ENCODE measurements around the gene PIGZ. TPM values are rescaled to one million over a fixed set of nuclear protein-coding genes. Genes with fewer than 3 reads are reported as not detected.

Gene PIGZ
- 0.15 and 0.16 TPM in 2 replicates for polyA plus RNA-seq (2013)

- no CpG with 5 or more reads among the region's 98 CpGs for WGBS (ENCODE audit: extremely low coverage, insufficient coverage, insufficient read length)
These were observed at the start of gene PIGZ for GRCh38 chr3:196968233-196969133. Gene PIGZ, minus strand, starts transcription at chr3:196968833. Its CDS starts 16,802 bp downstream, at chr3:196952031.

GRCh38 chr3:197017003-197017402 is 48.4 kb upstream of the PIGZ start:
- Histone ChIP-seq H2BK12ac (ENCODE audit: low read length) (no peak overlapping the region), H3K4ac (ENCODE audit: low read depth, low read length) (no peak overlapping the region), H3K27ac (ENCODE audit: low read depth, low read length) (no peak overlapping the region), H3K4me1 (ENCODE audit: control insufficient read depth in 1 of 2, insufficient read depth in 2 of 2, low read length in 2 of 2) (no peaks in the 10 kb centered on the region), H3K36me3 (ENCODE audit: control insufficient read depth in 1 of 2, insufficient read depth in 2 of 2, low read length in 2 of 2) (no peaks in the 10 kb centered on the region), H3K4me3 (ENCODE audit: low read depth, low read length) (no peak overlapping the region), H3K79me2 (ENCODE audit: control insufficient read depth, insufficient read depth, low read length, poor library complexity) (no peaks in the 10 kb centered on the region), H3K79me1 (ENCODE audit: low read length) (no peaks in the 10 kb centered on the region), H3K9ac (ENCODE audit: low read length) (no peak overlapping the region), H4K12ac (ENCODE audit: low read depth, low read length) (no peak overlapping the region), H4K91ac (ENCODE audit: low read depth, low read length) (no peak overlapping the region), H3K18ac (ENCODE audit: low read length) (no peak overlapping the region), H2AK5ac (ENCODE audit: low read length) (no peak overlapping the region), H2BK120ac (ENCODE audit: insufficient read depth, low read length, poor library complexity) (no peak overlapping the region), H2BK5ac (ENCODE audit: low read depth, low read length, poor library complexity) (no peak overlapping the region), H3K23ac (ENCODE audit: low read length) (no peak overlapping the region), H3K27me3 (ENCODE audit: insufficient read depth, low read length) (no peaks in the 10 kb centered on the region), H2AFZ (ENCODE audit: insufficient read depth, low read length, poor library complexity) (no peak overlapping the region), H3K4me2 (ENCODE audit: low read length) (no peak overlapping the region), H3K9me3 (ENCODE audit: insufficient read depth, low read depth, low read length) (no peaks in the 10 kb centered on the region), H4K8ac (ENCODE audit: low read depth, low read length) (no peak overlapping the region), H3K14ac (ENCODE audit: low read length) (no peak overlapping the region)
- WGBS (ENCODE audit: extremely low coverage, insufficient coverage, insufficient read length): no CpG with 5 or more reads among the region's 18 CpGs
- DNase-seq: no peak

More at GRCh38 chr3:196968233-196969133, at the start of gene PIGZ:
- H4K12ac ChIP-seq (ENCODE audit: low read depth, low read length): peak within 1 kb of the TSS; percentile 65
- no peak within 1 kb of the TSS for H3K27ac ChIP-seq (ENCODE audit: low read depth, low read length)
- no peak within 1 kb of the TSS for H2BK5ac ChIP-seq (ENCODE audit: low read depth, low read length, poor library complexity)
- no peak within 1 kb of the TSS for H3K9ac ChIP-seq (ENCODE audit: low read length)
- peak within 1 kb of the TSS; percentile 66 for H2AFZ ChIP-seq (ENCODE audit: insufficient read depth, low read length, poor library complexity)
- H3K27me3 ChIP-seq (ENCODE audit: insufficient read depth, low read length): peaks cover 55% of the 10 kb centered on the region
- H3K4me3 ChIP-seq (ENCODE audit: low read depth, low read length): peak within 1 kb of the TSS; percentile 79
- H3K4ac ChIP-seq (ENCODE audit: low read depth, low read length): no peak within 1 kb of the TSS
- no peaks in the 10 kb centered on the region for H3K36me3 ChIP-seq (ENCODE audit: control insufficient read depth in 1 of 2, insufficient read depth in 2 of 2, low read length in 2 of 2)
- peak within 1 kb of the TSS; percentile 59 for H4K8ac ChIP-seq (ENCODE audit: low read depth, low read length)
- H4K91ac ChIP-seq (ENCODE audit: low read depth, low read length): no peak within 1 kb of the TSS
- H3K79me2 ChIP-seq (ENCODE audit: control insufficient read depth, insufficient read depth, low read length, poor library complexity): no peaks in the 10 kb centered on the region
- H3K4me2 ChIP-seq (ENCODE audit: low read length): peak within 1 kb of the TSS; percentile 99
- no peak within 1 kb of the TSS for H2AK5ac ChIP-seq (ENCODE audit: low read length)
- DNase-seq: peak in 1 of 2 donors; percentile 48
- H3K4me1 ChIP-seq (ENCODE audit: control insufficient read depth in 1 of 2, insufficient read depth in 2 of 2, low read length in 2 of 2): peaks cover 3 to 8% of the 10 kb centered on the region in 2 experiments
- H3K79me1 ChIP-seq (ENCODE audit: low read length): no peaks in the 10 kb centered on the region
- peaks cover 13% of the 10 kb centered on the region for H3K9me3 ChIP-seq (ENCODE audit: insufficient read depth, low read depth, low read length)
- no peak within 1 kb of the TSS for H2BK12ac ChIP-seq (ENCODE audit: low read length)
- no peak within 1 kb of the TSS for H2BK120ac ChIP-seq (ENCODE audit: insufficient read depth, low read length, poor library complexity)
- no peak within 1 kb of the TSS for H3K23ac ChIP-seq (ENCODE audit: low read length)
- no peak within 1 kb of the TSS for H3K18ac ChIP-seq (ENCODE audit: low read length)
- peak within 1 kb of the TSS; percentile 35 for H3K14ac ChIP-seq (ENCODE audit: low read length)

- WGBS (ENCODE audit: extremely low coverage, insufficient coverage, insufficient read length): no CpG with 5 or more reads among the region's 28 CpGs
- no peaks in the 10 kb centered on the region for H3K27me3 ChIP-seq (ENCODE audit: insufficient read depth, low read length)
These were observed 47.4 kb upstream of the PIGZ start for GRCh38 chr3:197015790-197016736.

DNA sequence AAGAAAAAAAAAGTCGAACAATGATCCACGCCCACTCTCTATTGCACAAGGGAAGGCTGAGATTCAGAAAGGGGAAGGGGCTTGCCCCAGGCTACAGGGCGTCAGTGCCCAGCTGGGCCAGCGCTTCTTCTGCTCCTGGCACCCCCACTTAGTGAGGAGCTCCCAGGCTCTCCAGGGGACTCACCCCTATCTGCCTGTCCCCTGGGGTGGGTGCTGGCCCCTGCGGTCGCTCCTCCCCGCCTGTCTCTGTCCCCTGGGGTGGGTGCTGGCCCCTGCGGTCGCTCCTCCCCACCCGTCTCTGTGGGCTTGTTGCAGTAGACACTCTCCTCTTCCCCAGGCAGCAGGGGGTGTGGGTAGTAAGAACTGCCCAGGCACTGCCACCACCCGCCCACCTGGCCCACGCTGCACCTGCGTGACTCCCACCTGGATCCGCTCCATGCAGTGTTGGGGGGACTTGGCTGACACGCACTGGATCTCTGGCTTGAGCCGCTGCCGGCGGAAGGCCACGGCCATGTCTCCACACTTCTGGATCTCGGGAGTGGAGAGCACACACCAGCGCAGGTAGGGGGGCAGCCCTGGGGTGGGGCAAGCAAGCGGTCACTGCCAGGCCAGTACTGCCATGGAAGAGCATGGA is 46.4 kb upstream of the PIGZ start:
- no peaks in the 10 kb centered on the region for H3K27me3 ChIP-seq (ENCODE audit: insufficient read depth, low read length)
- H3K4me1 ChIP-seq (ENCODE audit: control insufficient read depth in 1 of 2, insufficient read depth in 2 of 2, low read length in 2 of 2): no peaks in the 10 kb centered on the region
- H3K79me2 ChIP-seq (ENCODE audit: control insufficient read depth, insufficient read depth, low read length, poor library complexity): no peaks in the 10 kb centered on the region
- no peak overlapping the region for H4K12ac ChIP-seq (ENCODE audit: low read depth, low read length)
- no peak overlapping the region for H3K4me2 ChIP-seq (ENCODE audit: low read length)
- no peak overlapping the region for H2BK12ac ChIP-seq (ENCODE audit: low read length)
- H3K14ac ChIP-seq (ENCODE audit: low read length): no peak overlapping the region
- H2AFZ ChIP-seq (ENCODE audit: insufficient read depth, low read length, poor library complexity): no peak overlapping the region
- no peak overlapping the region for H4K8ac ChIP-seq (ENCODE audit: low read depth, low read length)
- no peak overlapping the region for H3K4me3 ChIP-seq (ENCODE audit: low read depth, low read length)
- no CpG with 5 or more reads among the region's 22 CpGs for WGBS (ENCODE audit: extremely low coverage, insufficient coverage, insufficient read length)
- H2BK120ac ChIP-seq (ENCODE audit: insufficient read depth, low read length, poor library complexity): no peak overlapping the region
- no peak for DNase-seq
- H2AK5ac ChIP-seq (ENCODE audit: low read length): no peak overlapping the region
- H3K23ac ChIP-seq (ENCODE audit: low read length): no peak overlapping the region
- no peak overlapping the region for H4K91ac ChIP-seq (ENCODE audit: low read depth, low read length)
- no peak overlapping the region for H3K9ac ChIP-seq (ENCODE audit: low read length)
- no peaks in the 10 kb centered on the region for H3K9me3 ChIP-seq (ENCODE audit: insufficient read depth, low read depth, low read length)
- H3K27ac ChIP-seq (ENCODE audit: low read depth, low read length): no peak overlapping the region
- H3K79me1 ChIP-seq (ENCODE audit: low read length): no peaks in the 10 kb centered on the region
- H3K36me3 ChIP-seq (ENCODE audit: control insufficient read depth in 1 of 2, insufficient read depth in 2 of 2, low read length in 2 of 2): no peaks in the 10 kb centered on the region
- H3K4ac ChIP-seq (ENCODE audit: low read depth, low read length): no peak overlapping the region
- H2BK5ac ChIP-seq (ENCODE audit: low read depth, low read length, poor library complexity): no peak overlapping the region
- no peak overlapping the region for H3K18ac ChIP-seq (ENCODE audit: low read length)

More at GRCh38 chr3:197015790-197016736, 47.4 kb upstream of the PIGZ start:
- no peak overlapping the region for H2AK5ac ChIP-seq (ENCODE audit: low read length)
- no peaks in the 10 kb centered on the region for H3K79me2 ChIP-seq (ENCODE audit: control insufficient read depth, insufficient read depth, low read length, poor library complexity)
- H3K18ac ChIP-seq (ENCODE audit: low read length): no peak overlapping the region
- H4K12ac ChIP-seq (ENCODE audit: low read depth, low read length): no peak overlapping the region
- no peak overlapping the region for H2BK12ac ChIP-seq (ENCODE audit: low read length)
- H3K14ac ChIP-seq (ENCODE audit: low read length): no peak overlapping the region
- H3K4ac ChIP-seq (ENCODE audit: low read depth, low read length): no peak overlapping the region
- H2AFZ ChIP-seq (ENCODE audit: insufficient read depth, low read length, poor library complexity): no peak overlapping the region
- no peak overlapping the region for H4K8ac ChIP-seq (ENCODE audit: low read depth, low read length)
- no peak overlapping the region for H3K23ac ChIP-seq (ENCODE audit: low read length)
- H2BK120ac ChIP-seq (ENCODE audit: insufficient read depth, low read length, poor library complexity): no peak overlapping the region
- no peak overlapping the region for H3K4me2 ChIP-seq (ENCODE audit: low read length)
- no peak for DNase-seq
- H3K4me1 ChIP-seq (ENCODE audit: control insufficient read depth in 1 of 2, insufficient read depth in 2 of 2, low read length in 2 of 2): no peaks in the 10 kb centered on the region
- no peak overlapping the region for H3K27ac ChIP-seq (ENCODE audit: low read depth, low read length)
- H3K4me3 ChIP-seq (ENCODE audit: low read depth, low read length): no peak overlapping the region
- H3K79me1 ChIP-seq (ENCODE audit: low read length): no peaks in the 10 kb centered on the region
- H2BK5ac ChIP-seq (ENCODE audit: low read depth, low read length, poor library complexity): no peak overlapping the region
- H3K36me3 ChIP-seq (ENCODE audit: control insufficient read depth in 1 of 2, insufficient read depth in 2 of 2, low read length in 2 of 2): no peaks in the 10 kb centered on the region
- no peak overlapping the region for H3K9ac ChIP-seq (ENCODE audit: low read length)
- H4K91ac ChIP-seq (ENCODE audit: low read depth, low read length): no peak overlapping the region
- no peaks in the 10 kb centered on the region for H3K9me3 ChIP-seq (ENCODE audit: insufficient read depth, low read depth, low read length)
